Superior temporal gyrus (tissue), 1 donor: Measurements from ENCODE around the gene SLC12A7.

Source experiments
- DNase-seq: peaks from one replicate; pipeline ENCODE4 v3.0.0-alpha.2; 2016; ENCODE audit errors: extremely low spot score

The SLC12A7 gene

DNA sequence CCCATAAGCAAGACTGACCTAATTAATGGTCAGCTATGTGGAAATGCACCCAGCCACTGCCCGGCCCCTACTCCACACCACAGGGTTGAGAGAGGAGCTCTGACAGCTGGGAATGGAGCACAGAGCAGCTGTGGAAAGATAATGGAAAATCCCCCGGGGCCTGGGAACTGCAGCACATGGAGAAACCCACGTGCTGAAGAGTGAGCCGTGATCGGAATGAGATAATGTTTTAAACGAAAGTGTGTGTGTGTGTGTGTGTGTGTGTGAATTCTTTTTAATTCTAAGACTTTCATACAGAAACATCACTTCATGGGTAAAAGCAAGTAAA is 13.1 kb upstream of the SLC12A7 start:
- no peak for DNase-seq

- no peak for DNase-seq
Observed at GRCh38 chr5:1124205-1125029, 12.6 kb upstream of the SLC12A7 start.

- no peak for DNase-seq
Observed at GRCh38 chr5:1123418-1124147, 11.7 kb upstream of the SLC12A7 start.

DNA sequence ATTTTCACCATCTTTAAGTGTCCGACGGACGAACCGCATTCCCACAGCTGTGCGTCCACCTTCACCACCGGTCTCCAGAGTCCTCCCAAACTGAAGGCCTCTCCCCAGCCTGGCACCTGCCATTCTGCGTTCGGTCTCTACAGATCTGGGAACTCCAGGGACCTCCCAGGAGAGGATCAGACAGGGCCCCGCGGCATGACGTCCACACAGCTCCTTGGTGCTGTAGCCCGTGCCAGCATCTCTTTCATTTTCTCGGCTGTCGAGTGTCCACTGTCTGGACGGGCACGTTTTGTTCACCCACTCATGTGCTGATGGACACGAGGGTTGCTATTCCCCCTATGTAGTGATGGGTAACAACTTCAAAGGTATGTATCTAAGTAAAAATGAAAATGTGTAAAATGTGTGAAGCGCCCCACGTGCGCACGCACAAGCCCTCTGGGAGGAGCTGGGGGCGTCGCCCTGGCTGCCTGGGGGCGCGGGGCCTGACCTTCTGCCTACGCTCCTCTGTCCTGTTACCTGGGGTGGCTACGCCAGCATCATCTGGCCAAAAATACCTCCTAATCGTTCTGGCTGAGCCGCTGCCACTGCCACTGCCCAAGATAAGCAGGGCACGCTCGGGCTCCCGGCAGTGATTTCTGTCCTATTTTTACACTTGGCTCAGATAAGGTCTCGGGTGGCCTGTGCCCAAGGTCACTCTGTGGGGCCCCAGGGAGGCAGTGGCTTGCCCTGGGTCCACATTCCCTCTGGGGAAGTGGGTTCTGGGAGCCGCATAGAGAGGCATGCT is 10.8 kb upstream of the SLC12A7 start:
- no peak for DNase-seq

DNA sequence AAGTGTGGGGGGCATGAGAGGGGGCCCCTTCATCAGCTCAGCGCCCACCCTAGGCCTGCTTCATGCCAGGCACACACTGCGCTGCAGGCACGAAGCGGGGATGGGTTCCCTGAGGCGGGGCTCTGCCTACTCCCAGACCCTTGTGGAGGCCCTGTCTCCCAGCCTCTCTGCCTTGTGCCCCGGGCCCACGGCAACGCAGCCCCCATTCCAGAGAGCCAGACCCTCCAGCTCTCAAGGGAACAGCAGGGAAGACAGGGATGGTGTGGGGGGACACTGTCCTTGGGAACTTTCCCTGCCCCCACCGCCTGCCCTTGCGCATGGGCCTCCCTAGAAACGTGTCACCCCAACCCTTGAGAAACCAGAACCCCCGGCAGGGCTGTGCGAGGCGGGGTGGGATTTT is 10.0 kb upstream of the SLC12A7 start:
- DNase-seq = no peak

GRCh38 chr5:1121044-1121443 is 9.2 kb upstream of the SLC12A7 start:
- no peak for DNase-seq

- DNase-seq = no peak
Observed at GRCh38 chr5:1120236-1120999, 8.6 kb upstream of the SLC12A7 start.

DNA sequence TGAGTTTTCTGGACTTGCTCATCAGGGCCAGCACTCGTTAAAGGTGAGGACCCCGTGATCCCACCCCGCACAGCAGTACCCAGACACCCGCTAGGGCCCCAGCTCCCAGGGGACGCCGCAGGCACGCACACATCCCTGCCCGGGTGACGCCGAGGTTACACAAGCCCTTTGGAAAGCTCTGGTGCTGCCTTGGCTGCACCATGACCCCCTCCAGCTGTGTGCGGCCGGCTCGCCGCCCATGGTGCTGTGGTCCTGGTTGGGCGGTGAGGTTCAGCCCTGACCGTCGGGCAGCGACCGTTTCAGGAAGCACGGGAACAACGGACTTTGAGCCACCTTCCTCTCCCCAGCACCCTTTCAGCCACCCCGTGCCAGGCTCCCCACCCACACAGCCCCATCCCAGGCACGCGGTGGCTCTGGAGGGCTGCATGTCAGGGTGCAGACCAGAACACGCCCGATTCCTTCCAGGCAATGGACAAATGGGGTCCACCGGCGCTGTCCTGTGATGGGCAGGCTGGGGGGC is 7.5 kb upstream of the SLC12A7 start:
- DNase-seq = no peak

DNA sequence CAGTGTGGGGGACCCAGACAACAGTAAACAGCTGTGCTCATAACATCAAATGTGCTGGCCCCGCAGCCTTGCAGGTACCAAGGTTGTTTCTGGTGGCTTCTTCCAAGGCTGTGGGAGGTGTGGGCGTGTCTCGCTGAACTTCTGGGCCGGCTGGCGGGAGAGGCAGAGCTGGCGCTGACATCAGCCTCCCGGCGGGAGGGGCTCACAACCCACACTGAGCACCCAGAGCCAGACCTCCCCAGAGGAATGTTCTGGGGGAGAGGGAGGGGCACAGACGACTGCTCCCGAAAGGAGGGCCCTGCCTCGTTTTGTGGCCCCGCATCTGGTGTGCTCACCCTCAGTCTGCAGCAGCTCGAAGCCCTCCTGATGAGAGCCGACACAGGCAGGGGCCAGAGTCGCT is 6.9 kb upstream of the SLC12A7 start:
- DNase-seq = no peak

- peak; percentile 27 for DNase-seq
Observed at GRCh38 chr5:1118231-1118698, 6.4 kb upstream of the SLC12A7 start.

DNA sequence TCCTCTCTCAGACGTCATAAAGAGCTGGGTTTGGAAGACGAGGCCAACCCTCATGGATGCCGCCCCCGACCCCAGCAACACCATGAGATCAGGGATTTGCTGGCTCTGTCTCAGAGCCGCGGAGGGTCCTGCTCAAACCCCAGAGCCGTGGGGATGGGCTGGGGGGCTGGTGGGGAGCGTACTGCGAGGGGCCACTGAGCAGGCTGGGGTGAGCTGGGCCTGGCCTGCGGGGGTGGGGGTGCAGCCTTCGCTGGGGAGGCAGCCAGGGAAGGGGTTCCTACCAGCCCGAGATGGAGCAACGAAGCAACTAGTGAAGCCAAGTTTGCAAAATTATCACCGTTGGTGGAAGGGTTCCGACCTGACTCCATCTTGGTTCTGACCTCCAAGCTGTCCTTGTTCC is 5.1 kb upstream of the SLC12A7 start:
- no peak for DNase-seq

GRCh38 chr5:1116109-1116740 is 4.4 kb upstream of the SLC12A7 start:
- no peak for DNase-seq

DNA sequence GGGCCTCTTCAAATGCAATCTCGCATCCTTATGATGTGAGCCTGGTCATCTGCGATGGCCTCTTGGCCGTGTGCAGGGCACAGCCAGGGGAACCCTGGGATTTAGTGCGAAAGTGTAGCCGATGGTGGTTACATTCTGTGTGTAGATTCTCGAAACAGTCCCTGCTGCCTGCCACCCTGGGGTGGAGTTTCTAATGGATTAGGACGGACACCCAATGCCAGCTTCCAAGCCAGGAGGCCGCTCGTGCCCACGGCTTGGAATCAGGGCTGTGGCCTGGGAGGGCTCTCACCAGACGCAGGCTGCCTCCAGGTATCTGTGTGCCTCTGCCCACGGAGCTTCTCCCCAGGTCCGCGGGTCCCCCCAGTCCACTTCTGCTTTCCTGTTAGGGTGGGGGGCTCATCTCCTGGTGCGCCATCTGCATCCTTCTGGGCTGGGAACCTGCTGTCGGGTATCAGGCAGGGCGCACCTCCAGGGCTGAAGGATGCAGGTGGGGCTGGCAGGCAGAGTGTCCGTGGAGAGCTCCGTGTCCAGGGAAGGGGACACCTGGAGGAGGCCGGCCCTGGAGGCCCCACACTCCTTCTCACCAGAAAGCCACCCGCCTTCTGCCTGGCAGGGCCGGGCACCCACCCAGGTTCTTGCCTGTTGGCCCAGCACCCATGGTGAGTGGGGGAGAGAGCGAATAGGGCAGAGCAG is 3.4 kb upstream of the SLC12A7 start:
- DNase-seq = no peak

- DNase-seq = no peak
Observed at GRCh38 chr5:1113805-1114586, 2.1 kb upstream of the SLC12A7 start.

GRCh38 chr5:1113332-1113690 is 1.4 kb upstream of the SLC12A7 start:
- DNase-seq = no peak

- DNase-seq = no peak
Observed at GRCh38 chr5:1112596-1113331, 901 bp upstream of the SLC12A7 start.

GRCh38 chr5:1111241-1111726 is 579 bp downstream of the SLC12A7 start:
- DNase-seq = no peak

DNA sequence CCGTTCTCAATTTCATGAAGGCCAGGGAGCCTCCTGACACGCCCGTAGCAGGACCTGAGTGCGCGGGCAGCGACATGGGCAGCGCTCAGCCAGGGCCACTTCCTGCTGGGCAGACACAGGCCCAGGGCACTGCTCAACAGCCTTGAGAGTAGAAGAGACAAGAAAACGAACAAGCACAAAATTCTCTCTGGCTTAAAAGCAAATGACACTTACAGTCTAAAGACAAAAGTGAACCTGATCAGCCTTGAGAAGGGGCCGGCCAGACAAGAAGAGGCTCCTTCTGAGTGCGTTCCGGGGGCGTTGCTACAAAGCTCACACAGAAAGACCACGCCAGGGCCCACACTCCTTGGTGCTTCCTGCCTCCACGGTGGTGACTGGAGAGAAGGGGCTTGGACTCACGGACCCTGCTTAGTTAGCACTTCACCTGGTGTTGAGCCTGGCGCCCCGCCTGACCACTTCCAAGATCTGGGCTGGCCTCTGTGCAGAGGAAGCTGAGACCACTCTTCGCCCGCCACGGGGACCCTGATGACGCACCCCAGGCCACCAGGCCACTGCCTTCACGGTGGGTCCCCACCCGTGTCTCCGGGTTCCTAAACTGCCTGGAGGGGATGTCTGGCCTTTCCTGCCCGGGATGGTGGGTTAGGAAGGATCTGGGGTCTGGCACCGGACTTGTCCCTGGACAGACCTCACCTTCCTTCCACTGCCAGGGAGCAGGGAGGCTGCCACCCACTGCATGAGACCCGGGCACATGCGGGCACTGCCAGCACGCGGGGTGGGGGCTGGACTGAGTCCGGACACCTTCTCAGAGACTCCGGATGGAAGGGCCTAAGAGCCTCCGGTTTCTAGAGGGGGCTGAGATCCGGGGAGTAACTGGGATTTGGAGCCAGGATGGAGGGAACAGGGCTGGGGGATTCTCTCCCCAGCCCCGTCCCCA is 1.3 kb downstream of the SLC12A7 start:
- no peak for DNase-seq
